MM.1S (cell line): Measurements from ENCODE around the gene AUTS2.

Experiments used
- DNase-seq: peaks from one replicate; pipeline ENCODE4 v3.0.0-alpha.2; 2015
- H2AFZ ChIP-seq: fragments of 300-600 bp; sonication (generic); 2 replicates; pipeline ENCODE4 v1.6.0; 2016; ENCODE audit warnings: antibody characterized with exemption, low read length
- H3F3A ChIP-seq: fragments of 300-600 bp; sonication (generic); 2 replicates; pipeline ENCODE4 v1.6.1; 2016; ENCODE audit warnings: mild to moderate bottlenecking, antibody characterized with exemption, low read length, moderate library complexity, mixed read lengths; ENCODE audit not compliant: insufficient read depth
- H3K27ac ChIP-seq: fragments of 300-600 bp; sonication (generic); 2 replicates; pipeline ENCODE4 v1.5.1; 2016; ENCODE audit warnings: mild to moderate bottlenecking, low read length
- H3K27me3 ChIP-seq: fragments of 300-600 bp; sonication (generic); replicated peaks from 2 replicates; pipeline ENCODE4 v1.6.0; 2016; ENCODE audit warnings: low read length; ENCODE audit not compliant: insufficient read depth
- H3K36me3 ChIP-seq: fragments of 300-600 bp; sonication (generic); replicated peaks from 2 replicates; pipeline ENCODE4 v1.6.1; 2016; ENCODE audit warnings: mild to moderate bottlenecking, low read length, mixed read lengths; ENCODE audit not compliant: insufficient read depth
- H3K4me1 ChIP-seq: fragments of 300-600 bp; sonication (generic); 2 replicates; pipeline ENCODE4 v1.6.1; 2016; ENCODE audit warnings: low read length, mixed read lengths
- H3K4me2 ChIP-seq: fragments of 300-600 bp; sonication (generic); 2 replicates; pipeline ENCODE4 v1.6.0; 2016; ENCODE audit warnings: low read depth, low read length
- H3K4me3 ChIP-seq: fragments of 300-600 bp; sonication (generic); 2 replicates; pipeline ENCODE4 v1.5.1; 2016; ENCODE audit warnings: low read length, mixed read lengths
- H3K79me2 ChIP-seq: fragments of 300-600 bp; sonication (generic); 2 replicates; pipeline ENCODE4 v1.6.1; 2016; ENCODE audit warnings: mixed run types, low read length, mixed read lengths
- H3K9ac ChIP-seq: fragments of 300-600 bp; sonication (generic); 2 replicates; pipeline ENCODE4 v1.6.1; 2016; ENCODE audit warnings: low read length, mixed read lengths
- H3K9me2 ChIP-seq: fragments of 300-600 bp; sonication (generic); replicated peaks from 2 replicates; pipeline ENCODE4 v1.6.1; 2016; ENCODE audit warnings: mild to moderate bottlenecking, low read length, mixed read lengths; ENCODE audit not compliant: insufficient read depth
- H3K9me3 ChIP-seq: fragments of 300-600 bp; sonication (generic); replicated peaks from 2 replicates; pipeline ENCODE4 v1.6.1; 2016; ENCODE audit warnings: mild to moderate bottlenecking, low read length, mixed read lengths; ENCODE audit not compliant: insufficient read depth
- H4K20me1 ChIP-seq: fragments of 300-600 bp; sonication (generic); 2 replicates; pipeline ENCODE4 v1.6.1; 2016; ENCODE audit warnings: mild to moderate bottlenecking, low read length, moderate library complexity, mixed read lengths; ENCODE audit not compliant: insufficient read depth
- CTCF ChIP-seq: fragments of 300-600 bp; sonication (generic); IDR thresholded peaks from 2 replicates; pipeline ENCODE4 v1.5.1; 2016; ENCODE audit warnings: antibody characterized with exemption, low read length, mixed read lengths
- EZH2 ChIP-seq: fragments of 300-600 bp; sonication (generic); optimal IDR thresholded peaks from 2 replicates; pipeline ENCODE3; 2017; ENCODE audit warnings: low read depth, mild to moderate bottlenecking, antibody characterized with exemption, low read length, mixed read lengths
- EZH2phosphoT487 ChIP-seq: fragments of 300-600 bp; sonication (generic); IDR thresholded peaks from 2 replicates; pipeline ENCODE4 v1.6.1; 2018; ENCODE audit warnings: antibody characterized with exemption, low read length

AUTS2 gene

GRCh38 chr7:69610374-69611084 lies 12.3 kb downstream of the AUTS2 start:
- Histone ChIP-seq H3K4me3 (no peak overlapping the region), H3K27ac (no peak overlapping the region), H3K9me3 (no peaks in the 10 kb centered on the region), H3K9ac (no peak overlapping the region), H3K27me3 (no peaks in the 10 kb centered on the region), H4K20me1 (no peaks in the 10 kb centered on the region), H3K4me2 (no peak overlapping the region), H3F3A (no peaks in the 10 kb centered on the region), H3K36me3 (no peaks in the 10 kb centered on the region), H2AFZ (no peak overlapping the region), H3K9me2 (no peaks in the 10 kb centered on the region), H3K79me2 (no peaks in the 10 kb centered on the region), H3K4me1 (no peaks in the 10 kb centered on the region)
- TF ChIP-seq EZH2 (no peak), EZH2phosphoT487 (no peak), CTCF (no peak)
- no peak for DNase-seq

GRCh38 chr7:69612981-69613380 lies 14.7 kb downstream of the AUTS2 start:
- H3K9me2 ChIP-seq, result no peaks in the 10 kb centered on the region
- no peak overlapping the region for H3K9ac ChIP-seq
- H3K79me2 ChIP-seq, result no peaks in the 10 kb centered on the region
- H3K4me2 ChIP-seq, result no peak overlapping the region
- no peak for DNase-seq
- TF ChIP-seq EZH2, result no peak
- no peak for TF ChIP-seq EZH2phosphoT487
- H3K36me3 ChIP-seq, result no peaks in the 10 kb centered on the region
- H3K27me3 ChIP-seq, result no peaks in the 10 kb centered on the region
- no peaks in the 10 kb centered on the region for H3K9me3 ChIP-seq
- no peak overlapping the region for H3K4me3 ChIP-seq
- H3F3A ChIP-seq, result no peaks in the 10 kb centered on the region
- H3K27ac ChIP-seq, result no peak overlapping the region
- no peaks in the 10 kb centered on the region for H4K20me1 ChIP-seq
- no peaks in the 10 kb centered on the region for H3K4me1 ChIP-seq
- no peak overlapping the region for H2AFZ ChIP-seq

GRCh38 chr7:69613846-69614245 lies 15.6 kb downstream of the AUTS2 start:
- DNase-seq, result no peak
- Histone ChIP-seq H3K27me3 (no peaks in the 10 kb centered on the region), H4K20me1 (no peaks in the 10 kb centered on the region)

More at GRCh38 chr7:69613846-69614245, 15.6 kb downstream of the AUTS2 start:
- no peak overlapping the region for H3K9ac ChIP-seq
- no peak overlapping the region for H3K4me3 ChIP-seq
- H3K4me1 ChIP-seq, result no peaks in the 10 kb centered on the region
- H3F3A ChIP-seq, result no peaks in the 10 kb centered on the region
- no peaks in the 10 kb centered on the region for H3K79me2 ChIP-seq
- H3K9me2 ChIP-seq, result no peaks in the 10 kb centered on the region
- no peak overlapping the region for H2AFZ ChIP-seq
- no peak overlapping the region for H3K27ac ChIP-seq
- no peaks in the 10 kb centered on the region for H3K9me3 ChIP-seq
- H3K36me3 ChIP-seq, result no peaks in the 10 kb centered on the region
- H3K4me2 ChIP-seq, result no peak overlapping the region
- TF ChIP-seq EZH2 (no peak), EZH2phosphoT487 (no peak), CTCF (no peak)
